HUDEP-2 (cell line): ENCODE measurements around the gene SRL.

Experiments
- DNase-seq, 76 experiments: peaks; one replicate each; lab custom pipeline; 2025; ENCODE audit not compliant: unreplicated experiment in 76 of 76; lab: John Stamatoyannopoulos, UW

Gene SRL

DNA sequence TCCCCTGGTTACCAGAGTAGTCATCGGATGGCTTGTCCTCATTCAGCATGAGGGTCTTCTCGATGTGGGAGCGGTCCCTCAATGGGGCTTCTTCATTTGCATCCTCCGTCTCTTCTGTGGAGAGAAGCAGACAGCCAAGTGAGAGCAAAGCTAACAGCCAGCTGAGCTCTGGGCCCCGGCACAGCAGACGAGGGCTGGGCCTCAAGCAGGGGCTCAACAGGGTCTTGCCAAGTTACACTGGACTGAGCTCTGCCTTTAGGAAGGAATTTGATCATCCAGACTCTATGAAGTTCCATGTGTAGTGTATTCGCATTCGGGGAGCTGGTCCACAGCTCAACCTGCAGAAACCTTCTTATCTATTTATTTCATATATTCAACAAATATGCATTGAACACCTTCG lies 37.4 kb downstream of the SRL start:
- DNase-seq: no peak

DNA sequence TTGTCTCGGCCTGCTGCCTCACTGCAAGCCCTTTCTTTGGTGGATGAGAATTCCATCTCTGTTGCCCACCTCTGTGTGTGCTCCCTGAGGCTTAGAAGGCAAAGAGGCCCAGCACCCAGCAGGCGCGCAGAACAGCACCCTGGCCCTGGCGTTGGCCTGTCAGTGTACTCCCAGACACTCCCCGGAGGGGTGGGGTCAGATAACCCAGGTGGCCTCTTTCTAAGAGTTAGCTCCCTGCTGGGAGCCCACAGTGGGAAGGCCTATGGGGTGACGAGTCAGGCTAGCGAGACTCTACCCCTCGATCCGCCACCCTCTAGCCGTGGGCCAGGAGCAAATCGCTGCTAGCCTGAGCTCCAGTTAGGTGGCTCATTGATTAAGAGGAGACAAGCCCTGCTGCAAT lies 38.1 kb downstream of the SRL start:
- DNase-seq: no peak

DNA sequence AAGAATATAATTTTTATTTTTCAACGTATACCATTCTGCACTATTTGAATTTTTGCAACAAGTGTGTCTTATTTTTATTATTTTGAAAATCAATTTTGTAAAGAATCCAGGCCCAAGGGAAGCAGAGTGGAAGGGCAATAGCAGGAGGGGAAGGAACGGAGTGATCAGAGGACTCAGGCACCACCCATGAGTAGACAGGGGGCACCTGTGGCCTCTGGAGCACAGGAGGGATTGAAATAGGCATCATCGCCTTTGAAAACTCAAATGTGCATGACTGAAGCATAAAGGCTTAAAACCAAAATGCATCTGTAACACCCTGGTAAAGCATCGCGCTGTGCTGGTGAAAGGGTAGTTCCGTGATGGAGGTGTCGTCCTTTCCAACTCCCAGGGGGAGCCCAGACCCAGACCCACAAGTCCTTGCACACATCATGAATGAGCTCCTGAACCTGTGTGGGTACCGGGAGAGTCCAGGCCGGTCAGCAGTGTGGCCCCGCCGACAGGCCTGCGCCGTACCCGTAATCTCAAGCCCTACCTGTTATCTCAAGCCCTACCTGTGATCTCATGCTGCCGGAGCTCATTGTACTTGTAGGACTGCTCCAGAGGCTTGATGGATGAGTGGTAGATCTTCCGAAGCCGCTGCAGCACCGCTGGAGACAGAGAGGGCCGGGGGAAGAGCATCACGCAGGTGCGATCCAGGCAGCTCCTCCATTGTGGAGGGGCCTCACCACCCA lies 39.1 kb downstream of the SRL start:
- no peak for DNase-seq

DNA sequence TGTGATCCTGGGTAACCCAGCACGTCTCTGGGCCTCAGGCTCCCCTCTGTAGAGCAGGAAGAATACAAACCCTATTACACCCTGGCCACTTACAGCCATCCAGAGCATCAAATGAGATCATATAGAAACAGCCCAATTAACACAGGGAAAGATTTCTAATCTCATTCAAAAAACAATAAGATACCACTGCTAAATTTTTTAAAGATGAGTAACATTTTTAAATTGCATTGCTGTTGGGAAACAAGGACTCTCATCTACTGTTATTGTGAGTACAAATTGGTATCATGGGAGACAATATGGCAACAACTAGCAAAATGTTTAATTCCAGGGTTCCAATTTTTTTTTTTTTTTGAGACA lies 41.1 kb downstream of the SRL start:
- no peak for DNase-seq

GRCh38 chr16:4200000-4200780 lies 41.7 kb downstream of the SRL start:
- peak in 65 of 76 experiments; percentile 6 to 78 (median 52) for DNase-seq

- no peak for DNase-seq
Observed at GRCh38 chr16:4198816-4199215, 43.1 kb downstream of the SRL start.

DNA sequence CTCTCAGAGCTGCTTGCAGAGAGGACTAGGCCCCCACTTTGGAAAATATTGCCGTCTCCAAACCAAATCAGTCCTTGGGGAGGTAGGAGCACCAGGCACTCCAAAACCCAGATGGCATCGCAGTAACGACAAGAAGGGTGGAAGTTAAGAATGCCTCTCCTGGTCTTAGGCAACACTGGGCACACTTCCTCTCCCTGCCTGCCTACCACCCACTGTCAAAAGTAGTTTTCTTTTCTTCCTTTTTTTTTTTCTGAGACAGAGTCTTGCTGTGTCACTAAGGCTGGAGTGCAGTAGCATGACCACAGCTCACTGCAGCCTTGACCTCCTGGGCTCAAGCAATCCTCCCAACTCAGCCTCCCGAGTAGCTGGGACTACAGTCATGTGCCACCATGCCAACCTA lies 47.2 kb downstream of the SRL start:
- no peak for DNase-seq

DNA sequence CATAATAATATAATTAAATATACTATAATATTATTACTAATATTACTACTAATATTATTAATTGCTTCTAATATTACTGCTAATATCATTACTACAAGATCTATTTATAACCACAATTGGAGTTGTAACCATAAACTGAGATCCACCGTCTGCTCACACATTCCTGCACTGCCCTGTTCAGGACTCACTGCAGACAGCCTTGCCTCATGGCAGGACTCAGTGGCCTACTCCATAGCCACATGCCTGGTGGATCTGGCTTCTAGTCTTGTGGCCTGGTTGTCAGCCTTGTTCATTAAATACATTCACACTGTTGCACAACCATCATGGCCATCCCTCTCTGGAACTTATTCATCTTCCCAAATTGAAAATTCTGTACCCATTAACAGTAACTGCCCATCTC lies 48.0 kb downstream of the SRL start:
- DNase-seq: no peak

- DNase-seq: no peak
Observed at GRCh38 chr16:4192206-4192605, 49.7 kb downstream of the SRL start.

GRCh38 chr16:4190712-4191333 lies 51.1 kb downstream of the SRL start:
- DNase-seq: no peak

- DNase-seq: no peak
Observed at GRCh38 chr16:4190086-4190485, 51.8 kb downstream of the SRL start.

DNA sequence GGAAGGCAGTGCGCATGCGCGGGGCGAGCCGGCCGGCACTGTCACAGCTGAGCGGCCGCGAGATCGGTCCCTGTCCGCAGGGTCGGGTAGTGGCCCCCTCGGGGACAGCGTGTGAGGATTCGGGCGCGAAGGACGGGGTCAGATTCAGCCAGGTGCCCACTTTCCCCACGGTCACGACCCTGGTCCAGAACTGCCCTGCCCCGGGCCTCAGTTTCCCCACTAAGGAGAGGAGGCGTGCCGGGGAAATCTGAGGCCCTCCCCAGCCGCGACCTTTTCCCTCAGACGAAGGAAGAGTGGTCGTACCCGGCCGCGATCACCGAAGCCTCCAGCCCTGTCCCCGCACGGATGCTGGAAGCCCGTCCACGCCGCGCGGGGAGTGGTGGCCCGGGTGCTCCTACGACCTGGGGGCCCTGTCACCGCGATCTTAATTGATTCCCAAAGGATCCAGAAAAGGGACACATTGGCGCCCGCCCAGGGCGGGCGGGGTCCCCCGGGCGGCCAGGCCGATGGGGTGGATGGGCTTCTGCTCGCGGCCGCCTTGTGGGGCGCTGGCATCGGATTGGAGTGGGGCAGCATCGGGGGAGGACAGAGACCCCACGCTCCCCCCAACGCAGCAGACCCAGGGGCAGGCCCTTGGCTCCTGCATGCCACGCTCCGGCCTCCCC lies 57.7 kb downstream of the SRL start:
- no peak for DNase-seq

GRCh38 chr16:4183237-4184037 lies 58.4 kb downstream of the SRL start:
- peak in 73 of 76 experiments; percentile 58 to 97 (median 87) for DNase-seq

GRCh38 chr16:4182581-4183236 lies 59.2 kb downstream of the SRL start:
- DNase-seq: peak in 1 of 76 experiments; percentile 7

- no peak for DNase-seq
Observed at GRCh38 chr16:4180511-4180910, 61.4 kb downstream of the SRL start.

DNA sequence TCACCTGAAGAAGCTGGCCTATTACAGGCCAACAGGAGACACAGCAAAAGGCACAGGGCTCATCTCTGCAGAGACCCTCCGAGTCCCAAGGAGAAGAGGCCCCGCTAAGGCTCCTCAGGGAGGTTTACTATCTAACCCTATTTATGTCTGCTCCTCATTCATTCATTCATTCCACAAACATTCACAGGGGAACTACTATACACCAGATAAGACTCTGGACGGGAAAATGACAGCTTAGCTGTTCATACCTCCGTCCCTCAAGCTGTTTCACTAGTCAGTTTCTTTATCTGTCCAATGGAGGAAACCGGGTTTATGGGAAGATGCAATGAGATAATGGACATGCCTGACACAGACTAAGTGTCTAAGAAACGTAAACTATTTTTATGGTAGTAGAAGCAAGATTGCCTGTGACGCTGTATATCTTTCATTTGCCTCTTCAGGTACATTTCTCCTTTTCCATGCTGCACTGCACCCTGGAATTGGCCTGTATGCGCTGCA lies 62.1 kb downstream of the SRL start:
- no peak for DNase-seq

- DNase-seq: peak in 19 of 76 experiments; percentile 2 to 24 (median 8)
Observed at GRCh38 chr16:4179020-4179419, 62.9 kb downstream of the SRL start.

DNA sequence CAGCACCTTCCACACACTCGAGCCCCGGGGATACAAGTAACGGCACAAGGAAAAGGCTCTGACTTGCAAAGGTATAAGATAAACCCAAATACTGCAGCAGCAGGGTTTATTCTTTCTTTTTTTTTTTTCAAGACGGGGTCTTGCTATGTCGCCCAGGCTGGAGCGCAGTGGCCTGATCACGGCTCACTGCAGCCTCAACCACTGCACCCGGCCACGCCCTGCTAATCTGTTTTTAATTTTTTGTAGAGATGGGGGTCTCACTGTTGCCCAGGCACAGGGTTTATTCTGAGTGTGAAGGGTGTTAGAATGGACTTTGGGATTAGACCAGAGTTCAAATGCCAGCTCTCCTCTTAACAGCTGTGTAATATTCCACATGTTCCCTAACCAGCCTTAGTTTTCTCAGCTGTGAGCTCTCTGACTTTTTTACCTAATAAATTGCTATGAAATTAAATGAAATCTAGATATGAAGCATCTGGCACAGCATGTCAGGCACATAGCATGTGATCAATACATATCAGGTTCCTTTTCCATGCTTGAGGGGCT lies 63.3 kb downstream of the SRL start:
- DNase-seq: no peak

DNA sequence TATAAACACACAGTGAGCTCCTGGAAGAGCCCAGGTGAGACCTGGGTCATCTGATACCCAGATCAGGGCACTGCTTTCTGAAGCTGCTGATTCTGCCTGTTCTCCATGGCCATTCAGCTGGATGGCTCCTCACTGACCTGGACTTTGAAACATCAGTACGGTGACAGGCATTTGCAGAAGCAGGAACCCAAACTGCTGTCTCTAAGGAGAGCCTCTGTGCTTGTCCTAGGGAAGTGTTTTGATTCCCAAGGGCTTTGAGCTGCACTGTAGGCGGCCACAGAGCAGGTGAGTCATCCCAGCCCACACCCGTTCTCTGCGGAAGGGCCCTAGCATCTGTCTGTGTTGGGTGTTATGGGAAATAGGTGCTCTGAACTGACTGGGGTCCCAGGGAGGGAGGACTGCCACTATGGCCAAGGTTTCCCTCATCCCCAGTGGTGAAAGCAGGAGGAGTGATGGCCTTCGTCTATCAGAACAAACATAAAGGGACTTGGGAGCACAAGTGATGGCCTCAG lies 64.9 kb downstream of the SRL start:
- DNase-seq: no peak
